CD4-positive, alpha-beta T cell treated with Interleukin-15 for 1 hour (primary cell): ENCODE results near the gene KRT32.

Experiments
- DNase-seq: peaks from one replicate; pipeline ENCODE4 v3.0.0-alpha.2; 2020

Gene KRT32

GRCh38 chr17:41466988-41467387 lies at the start of gene KRT32:
TSS of gene KRT32 (minus strand) at chr17:41467386. CDS start at chr17:41467325, 61 bp downstream.
- no peak for DNase-seq

- DNase-seq = no peak
These were observed 49.7 kb upstream of the KRT32 start for GRCh38 chr17:41516830-41517283.

GRCh38 chr17:41516147-41516829 lies 49.1 kb upstream of the KRT32 start:
- no peak for DNase-seq

- no peak for DNase-seq
These were observed 46.0 kb upstream of the KRT32 start for GRCh38 chr17:41513168-41513547.

GRCh38 chr17:41512546-41513167 lies 45.5 kb upstream of the KRT32 start:
- DNase-seq = peak; percentile 24

GRCh38 chr17:41511716-41512115 lies 44.5 kb upstream of the KRT32 start:
- DNase-seq = no peak

- no peak for DNase-seq
These were observed 43.9 kb upstream of the KRT32 start for GRCh38 chr17:41511116-41511515.

- DNase-seq = no peak
These were observed 43.3 kb upstream of the KRT32 start for GRCh38 chr17:41510251-41511065.

GRCh38 chr17:41507315-41507880 lies 40.2 kb upstream of the KRT32 start:
- no peak for DNase-seq

GRCh38 chr17:41505809-41506767 lies 38.9 kb upstream of the KRT32 start:
- no peak for DNase-seq

- no peak for DNase-seq
These were observed 38.0 kb upstream of the KRT32 start, which contains the start of gene KRT13 for GRCh38 chr17:41505007-41505808. TSS of gene KRT13 (minus strand) at chr17:41505612. CDS start at chr17:41505550, 62 bp downstream.

GRCh38 chr17:41504246-41504977 lies 37.2 kb upstream of the KRT32 start:
- no peak for DNase-seq

- DNase-seq = no peak
These were observed 36.0 kb upstream of the KRT32 start for GRCh38 chr17:41503202-41503601.

- DNase-seq = peak; percentile 46
These were observed 33.1 kb upstream of the KRT32 start for GRCh38 chr17:41500131-41500911.

- no peak for DNase-seq
These were observed 32.5 kb upstream of the KRT32 start for GRCh38 chr17:41499714-41500113.

- DNase-seq = peak; percentile 36
These were observed 31.1 kb upstream of the KRT32 start for GRCh38 chr17:41498276-41498675.

- DNase-seq = peak; percentile 78
These were observed 29.8 kb upstream of the KRT32 start for GRCh38 chr17:41496803-41497484.

- no peak for DNase-seq
These were observed 27.3 kb upstream of the KRT32 start for GRCh38 chr17:41494524-41494923.

- no peak for DNase-seq
These were observed 25.6 kb upstream of the KRT32 start for GRCh38 chr17:41492771-41493170.
